ENCODE data around the gene PTTG1. TPM values are rescaled to one million over a fixed set of nuclear protein-coding genes. Genes with fewer than 3 reads are reported as not detected.

The PTTG1 gene
- total and polyA plus RNA-seq, 2 of the 8 experiments (the other 6 are each of a cell fraction or from before 2014, with no cell fraction given) = 240 to 478 TPM

GRCh38 chr5:160420331-160420610, 1.4 kb upstream of the PTTG1 start:
- H2BK12ac ChIP-seq (ENCODE audit: low read depth, low read length) = no peak overlapping the region
- no peak overlapping the region for H3K56ac ChIP-seq (replicated peaks; ENCODE audit: insufficient read length, low read depth, low read length)
- no peak overlapping the region for H4K91ac ChIP-seq (replicated peaks; ENCODE audit: insufficient read length, low read length)
- H3K27me3 ChIP-seq (replicated peaks in 1 of 4; ENCODE audit: control insufficient read depth in 3 of 4, extremely low read depth in 1 of 4, insufficient read depth in 3 of 4, low read length in 3 of 4) = no peaks in the 10 kb centered on the region
- no peak overlapping the region for H4K5ac ChIP-seq (ENCODE audit: insufficient read length, low read depth, low read length)
- no peak for TF ChIP-seq NANOG (IDR thresholded peaks at IDR 0.05; ENCODE audit: insufficient read depth, low read depth, low read length, poor library complexity, severe bottlenecking)
- TF ChIP-seq NRF1 (IDR thresholded peaks at IDR 0.05; ENCODE audit: low read depth, low read length) = no peak
- no peak for TF ChIP-seq SIX5 (IDR thresholded peaks at IDR 0.05; ENCODE audit: low read depth, low read length)
- TF ChIP-seq POLR2A (IDR thresholded peaks at IDR 0.05; ENCODE audit: control extremely low read depth in 1 of 2, low read depth in 2 of 2, low read length in 2 of 2) = no peak
- TF ChIP-seq EGR1 (IDR thresholded peaks at IDR 0.05; ENCODE audit: borderline replicate concordance, low read depth, low read length) = no peak
- TF ChIP-seq HDAC6 (IDR thresholded peaks at IDR 0.05; ENCODE audit: low read depth, low read length) = no peak
- no peak for TF ChIP-seq SIN3A (conservative IDR thresholded peaks at IDR 0.05 in 1 of 2, IDR thresholded peaks at IDR 0.05 in 1 of 2; ENCODE audit: low read depth in 1 of 2, low read length in 2 of 2)
- TF ChIP-seq SP2 (IDR thresholded peaks at IDR 0.05; ENCODE audit: low read length) = no peak
- no peak for TF ChIP-seq FOSL1 (IDR thresholded peaks at IDR 0.05; ENCODE audit: insufficient read depth, low read depth, low read length)
- no peak for TF ChIP-seq SUZ12 (IDR thresholded peaks at IDR 0.05; ENCODE audit: low read length)
- H3K23ac ChIP-seq (ENCODE audit: insufficient read length) = no peak overlapping the region
- peaks cover 0 to 3% of the 10 kb centered on the region in 2 experiments for H4K20me1 ChIP-seq (replicated peaks in 1 of 2; ENCODE audit: control insufficient read depth in 1 of 2, insufficient read depth in 2 of 2, low read length in 2 of 2)
- peak overlapping the region; percentile 34 for H2BK120ac ChIP-seq (replicated peaks; ENCODE audit: low read depth, low read length)
- H2BK20ac ChIP-seq (ENCODE audit: low read length) = no peak overlapping the region
- no peak overlapping the region for H3K9ac ChIP-seq (replicated peaks in 1 of 4; ENCODE audit: extremely low read depth in 1 of 4, low read depth in 3 of 4, low read length in 3 of 4)
- no peak overlapping the region for H2BK5ac ChIP-seq (ENCODE audit: low read depth, low read length)
- no peak overlapping the region for H3K14ac ChIP-seq (ENCODE audit: insufficient read length)
- ChIA-PET CTCF (ENCODE audit: partially characterized antibody) (interaction anchor here (1.4 kb wide), 1 partner anchor 18 kb away, joined by 6 read pairs; no protein-coding TSS in a partner anchor), POLR2A (ENCODE audit: partially characterized antibody) (no interaction called here)
- no peak overlapping the region for H3K4me3 ChIP-seq (ENCODE audit: extremely low read depth in 1 of 4, insufficient read depth in 2 of 4, low read depth in 3 of 4, low read length in 4 of 4)
- no peak overlapping the region for H3K18ac ChIP-seq (ENCODE audit: extremely low read depth, low read length)
- H3K4ac ChIP-seq (replicated peaks; ENCODE audit: insufficient read length, low read depth, low read length) = no peak overlapping the region
- FAIRE-seq (no peak), DNase-seq (ENCODE audit: low read depth in 1 of 2, low spot score in 2 of 2) (no peak)
- H2BK15ac ChIP-seq (ENCODE audit: low read length) = no peak overlapping the region
- no peak overlapping the region for H3K27ac ChIP-seq (ENCODE audit: low read depth, low read length)
- H2AFZ ChIP-seq (ENCODE audit: low read length) = no peak overlapping the region
- H2AK5ac ChIP-seq (ENCODE audit: low read depth, low read length) = no peak overlapping the region
- peaks cover 2% of the 10 kb centered on the region; the same call in 1 of the 2 replicates for H3K79me1 ChIP-seq (ENCODE audit: low read depth, low read length)
- H3K79me2 ChIP-seq (ENCODE audit: control insufficient read depth in 1 of 2, insufficient read depth in 2 of 2, low read length in 2 of 2) = peaks cover 9 to 60% of the 10 kb centered on the region in 2 experiments
- peak overlapping the region in 1 of 2 experiments; percentile 91; a peak in 1 of 4 replicates for H3K4me2 ChIP-seq (ENCODE audit: insufficient read depth in 1 of 2, low read depth in 2 of 2, low read length in 2 of 2)
- no peaks in the 10 kb centered on the region for H3K9me3 ChIP-seq (ENCODE audit: insufficient read depth in 2 of 2, low read depth in 1 of 2, low read length in 1 of 2)
- H3K23me2 ChIP-seq (ENCODE audit: low read depth, low read length) = peaks cover 5% of the 10 kb centered on the region
- no peak overlapping the region for H4K8ac ChIP-seq (ENCODE audit: extremely low read depth, insufficient read depth, low read length)
- peaks cover 0 to 8% (median 4%) of the 10 kb centered on the region in 4 experiments; a peak in 3 of 7 replicates for H3K4me1 ChIP-seq (replicated peaks in 1 of 4; ENCODE audit: control insufficient read depth in 3 of 4, insufficient read depth in 4 of 4, low read length in 3 of 4)
- peaks cover 2 to 25% (median 17%) of the 10 kb centered on the region in 4 experiments; a peak in 6 of 8 replicates for H3K36me3 ChIP-seq (ENCODE audit: control insufficient read depth in 2 of 4, insufficient read depth in 4 of 4, low read length in 3 of 4)
